ENCODE measurements around the gene FGF18.
"Not testable (repeated sequence)": the region's sequence is repeated elsewhere in the genome, so short reads cannot be mapped to it uniquely, and the experiment has no call there.

FGF18 gene

GRCh38 chr5:171401167-171401947 is 18.1 kb upstream of the FGF18 start:
- in situ Hi-C loops (cut with MboI; ENCODE audit: low sequenced_read_pairs, unreplicated experiment) = loop anchor here (25.0 kb wide), 1 partner anchor 636 kb away; no protein-coding TSS in a partner anchor
- no peak for TF ChIP-seq CTCF (IDR thresholded peaks at IDR 0.05; ENCODE audit: borderline replicate concordance, control extremely low read depth, extremely low read depth, insufficient read depth, missing control alignments)
- DNase-seq (ENCODE audit: low spot score) = no peak

- in situ Hi-C loops (cut with MboI; ENCODE audit: low sequenced_read_pairs, unreplicated experiment) = loop anchor here (25.0 kb wide), 1 partner anchor 635 kb away; no protein-coding TSS in a partner anchor
- not testable (repeated sequence) for DNase-seq (ENCODE audit: low spot score)
These were observed 16.7 kb upstream of the FGF18 start for GRCh38 chr5:171402751-171403150.

- no peak for DNase-seq (ENCODE audit: low spot score)
- TF ChIP-seq CTCF (IDR thresholded peaks at IDR 0.05; ENCODE audit: borderline replicate concordance, control extremely low read depth, extremely low read depth, insufficient read depth, missing control alignments) = no peak
- in situ Hi-C loops (cut with MboI; ENCODE audit: low sequenced_read_pairs, unreplicated experiment) = loop anchor here (25.0 kb wide), 1 partner anchor 632 kb away; no protein-coding TSS in a partner anchor
These were observed 13.8 kb upstream of the FGF18 start for GRCh38 chr5:171405615-171406014.

- no peak for DNase-seq (ENCODE audit: low spot score)
- no peak for TF ChIP-seq CTCF (IDR thresholded peaks at IDR 0.05; ENCODE audit: borderline replicate concordance, control extremely low read depth, extremely low read depth, insufficient read depth, missing control alignments)
- in situ Hi-C loops (cut with MboI; ENCODE audit: low sequenced_read_pairs, unreplicated experiment) = loop anchor here (25.0 kb wide), 1 partner anchor 630 kb away; no protein-coding TSS in a partner anchor
These were observed 12.2 kb upstream of the FGF18 start for GRCh38 chr5:171407234-171407633.

GRCh38 chr5:171409164-171410136 is 10.0 kb upstream of the FGF18 start:
- no peak for TF ChIP-seq CTCF (IDR thresholded peaks at IDR 0.05; ENCODE audit: borderline replicate concordance, control extremely low read depth, extremely low read depth, insufficient read depth, missing control alignments)
- in situ Hi-C loops (cut with MboI; ENCODE audit: low sequenced_read_pairs, unreplicated experiment) = loop anchor here (25.0 kb wide), 1 partner anchor 628 kb away; no protein-coding TSS in a partner anchor
- DNase-seq (ENCODE audit: low spot score) = no peak

GRCh38 chr5:171410181-171410580 is 9.3 kb upstream of the FGF18 start:
- TF ChIP-seq CTCF (IDR thresholded peaks at IDR 0.05; ENCODE audit: borderline replicate concordance, control extremely low read depth, extremely low read depth, insufficient read depth, missing control alignments) = no peak
- no peak for DNase-seq (ENCODE audit: low spot score)
- in situ Hi-C loops (cut with MboI; ENCODE audit: low sequenced_read_pairs, unreplicated experiment) = loop anchor here (25.0 kb wide), 1 partner anchor 627 kb away; no protein-coding TSS in a partner anchor
